Heart left ventricle (tissue), 16 donors: ENCODE measurements around the gene CDK19. TPM values are rescaled to one million over a fixed set of nuclear protein-coding genes. Genes with fewer than 3 reads are reported as not detected.
"Not testable (repeated sequence)": the region's sequence is repeated elsewhere in the genome, so short reads cannot be mapped to it uniquely, and the experiment has no call there.

ENCODE experiments used
- ATAC-seq, 4 donors: fragments of 200-7000 bp; cut with Tn5 transposase; one replicate each; pipeline ENCODE4 v1.9.1; 2020 to 2022; ENCODE audit warnings: moderate library complexity in 4 of 4, mild to moderate bottlenecking in 3 of 4, moderate number of reproducible peaks in 1 of 4
- DNase-seq, 5 donors: peaks; one replicate each; pipeline ENCODE4 v3.0.0-alpha.2; 2020
- H3K27ac ChIP-seq, 12 donors: fragments of 200-600 bp; sonication (generic) in 4 of 12; one replicate each; pipeline versions ENCODE4 v1.5.0 to v1.8.0; 2016 to 2022; ENCODE audit warnings: mild to moderate bottlenecking in 2 of 12
- H3K27me3 ChIP-seq, 9 donors: fragments of 200-600 bp; sonication (generic) in 2 of 9; one replicate each; pipeline versions ENCODE4 v1.5.1 to v1.8.0; 2016 to 2022; ENCODE audit warnings: mild to moderate bottlenecking in 3 of 9
- H3K36me3 ChIP-seq, 9 donors: fragments of 200-600 bp; sonication (generic) in 2 of 9; one replicate each; pipeline versions ENCODE4 v1.5.0 to v1.8.0; 2018 to 2022; ENCODE audit warnings: mild to moderate bottlenecking in 2 of 9
- H3K4me1 ChIP-seq, 12 donors: fragments of 200-600 bp; sonication (generic) in 4 of 12; one replicate each; pipeline versions ENCODE4 v1.5.0 to v1.8.0; 2016 to 2022; ENCODE audit warnings: mild to moderate bottlenecking in 3 of 12
- H3K4me3 ChIP-seq, 12 donors: fragments of 200-600 bp; sonication (generic) in 4 of 12; one replicate each; pipeline versions ENCODE4 v1.5.0 to v1.8.0; 2017 to 2022; ENCODE audit warnings: mild to moderate bottlenecking in 9 of 12, moderate library complexity in 4 of 12
- H3K9me3 ChIP-seq, 12 donors: fragments of 200-600 bp; sonication (generic) in 4 of 12; one replicate each; pipeline versions ENCODE4 v1.5.0 to v1.8.0; 2016 to 2022; ENCODE audit warnings: mild to moderate bottlenecking in 1 of 12
- POLR2A ChIP-seq, 2 donors: fragments of 450-650 bp; IDR thresholded peaks; one replicate each; pipeline ENCODE4 v1.6.1; 2017; ENCODE audit warnings: antibody characterized with exemption in 2 of 2, mild to moderate bottlenecking in 2 of 2, moderate library complexity in 2 of 2
- WGBS, 4 donors: extraction: QIAGEN DNeasy Blood & Tissue Kit in 2 of 4; methylation state at CpG; one replicate each; pipeline versions ENCODE4 v1.1.5 to v1.1.7; 2013 to 2018; 5-methylcytosine and 5-hydroxymethylcytosine counted together
- intact Hi-C, 10 donors: fragments of 100-400 bp; cut with DNase I; formaldehyde crosslinking; loops; one replicate each; pipeline versions ENCODE4 v1.11.1 to v1.14.2; 2022
- polyA plus RNA-seq, 2 donors: library from polyadenylated mRNA; stranded (reverse); fragments of 200-250 nt; gene quantifications; one replicate each; pipeline ENCODE4 v1.2.3, GENCODE V29; 2013
- total RNA-seq, 9 donors: library from RNA; depleted of rRNA in 2 of 9; stranded (reverse); fragments of >200 nt in 2 of 9; fragmentation: NEBNext Ultra II Directional in 3 of 9; extraction: Animal tissue kit (Norgen Biotek cat#: 25700) in 3 of 9; gene quantifications; one replicate each; pipeline versions ENCODE4 v1.1.0 to v1.2.4, GENCODE V29; 2016 to 2023
- TF ChIP-seq, protein P1 (sequence below), 12 donors: fragments of 200-600 bp; sonication (generic) in 4 of 12; IDR thresholded peaks; one replicate each; pipeline versions ENCODE4 v1.5.0 to v1.8.0; 2018 to 2022; ENCODE audit warnings: antibody characterized with exemption in 12 of 12, mild to moderate bottlenecking in 5 of 12
- donor health status: ischemic (EF 13 %, LVEDD 7.1; RV severe dilation, severe dysfunction).
- donor health status: healthy with polysubstance abuse.
- donor health status: DM: no; HTN: yes; CAD: no.
- donor health status: DM: no; HTN: no; CAD: no.
- donor health status: ischemic (EF 25% LVEDD 6.9; RV normal size, moderate dysfunction).
- donor health status: ischemic (EF 25% LVEDD 5.7; RV mildly dilated, moderate dysfunction).
- donor health status: healthy.
- donor health status: DM: yes; HTN: yes; CAD: no.
- donor health status: ischemic (EF 35%, LVEDD 5.7; RV mildly dilated, moderate dysfunction).
- donor health status: nonischemic (EF 11% LVEDD 7.7; RV severe dilation, severe dysfunction).
- donor health status: DM: yes; HTN: yes; CAD: no.
- donor health status: PGD.
- donor health status: ischemic (EF 29% LVEDD 5.4; RV normal size, mild dysfunction).
- donor health status: nonischemic (EF 23%, LVEDD 6.1; RV moderate dilation, normal function).

CDK19 gene
- total and polyA plus RNA-seq, 11 donors, result 3.8 to 16.3 (median 8.3) TPM

DNA sequence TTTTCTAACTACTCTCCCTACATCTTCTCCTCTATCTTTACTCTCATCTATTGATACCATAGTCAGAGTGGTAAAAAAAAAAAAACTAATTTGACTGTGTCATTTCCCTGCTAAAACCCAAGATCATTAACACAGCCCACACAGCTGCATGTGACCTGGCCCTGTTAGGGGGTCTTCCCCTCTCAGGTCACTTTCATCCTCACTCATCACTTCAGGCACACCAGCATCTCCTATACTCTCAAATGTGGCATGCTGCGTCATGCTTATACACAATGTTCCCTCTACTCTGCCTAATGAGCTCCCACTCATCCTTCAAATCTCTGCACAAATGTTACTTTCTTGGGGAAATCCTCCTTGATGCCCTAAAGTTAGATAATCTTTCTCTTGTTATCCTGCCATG is 86.8 kb downstream of the CDK19 start:
- H3K36me3 ChIP-seq, result peaks cover 0 to 7% (median 0%) of the 10 kb centered on the region in 9 donors
- no peaks in the 10 kb centered on the region for H3K27me3 ChIP-seq
- WGBS, 4 donors, result 97 to 100% (median 99%) methylated on average over 1 of the region's 1 CpG
- no peak overlapping the region for H3K27ac ChIP-seq
- no peaks in the 10 kb centered on the region for H3K9me3 ChIP-seq
- DNase-seq, result no peak
- intact Hi-C loops, result no loop called here
- H3K4me1 ChIP-seq, result peaks cover 0 to 5% (median 0%) of the 10 kb centered on the region in 12 donors
- no peak for TF ChIP-seq POLR2A (IDR thresholded peaks at IDR 0.05)
- TF ChIP-seq, protein P1, sequence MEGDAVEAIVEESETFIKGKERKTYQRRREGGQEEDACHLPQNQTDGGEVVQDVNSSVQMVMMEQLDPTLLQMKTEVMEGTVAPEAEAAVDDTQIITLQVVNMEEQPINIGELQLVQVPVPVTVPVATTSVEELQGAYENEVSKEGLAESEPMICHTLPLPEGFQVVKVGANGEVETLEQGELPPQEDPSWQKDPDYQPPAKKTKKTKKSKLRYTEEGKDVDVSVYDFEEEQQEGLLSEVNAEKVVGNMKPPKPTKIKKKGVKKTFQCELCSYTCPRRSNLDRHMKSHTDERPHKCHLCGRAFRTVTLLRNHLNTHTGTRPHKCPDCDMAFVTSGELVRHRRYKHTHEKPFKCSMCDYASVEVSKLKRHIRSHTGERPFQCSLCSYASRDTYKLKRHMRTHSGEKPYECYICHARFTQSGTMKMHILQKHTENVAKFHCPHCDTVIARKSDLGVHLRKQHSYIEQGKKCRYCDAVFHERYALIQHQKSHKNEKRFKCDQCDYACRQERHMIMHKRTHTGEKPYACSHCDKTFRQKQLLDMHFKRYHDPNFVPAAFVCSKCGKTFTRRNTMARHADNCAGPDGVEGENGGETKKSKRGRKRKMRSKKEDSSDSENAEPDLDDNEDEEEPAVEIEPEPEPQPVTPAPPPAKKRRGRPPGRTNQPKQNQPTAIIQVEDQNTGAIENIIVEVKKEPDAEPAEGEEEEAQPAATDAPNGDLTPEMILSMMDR (IDR thresholded peaks at IDR 0.05), result no peak
- no peak overlapping the region for H3K4me3 ChIP-seq
- no peak for ATAC-seq

DNA sequence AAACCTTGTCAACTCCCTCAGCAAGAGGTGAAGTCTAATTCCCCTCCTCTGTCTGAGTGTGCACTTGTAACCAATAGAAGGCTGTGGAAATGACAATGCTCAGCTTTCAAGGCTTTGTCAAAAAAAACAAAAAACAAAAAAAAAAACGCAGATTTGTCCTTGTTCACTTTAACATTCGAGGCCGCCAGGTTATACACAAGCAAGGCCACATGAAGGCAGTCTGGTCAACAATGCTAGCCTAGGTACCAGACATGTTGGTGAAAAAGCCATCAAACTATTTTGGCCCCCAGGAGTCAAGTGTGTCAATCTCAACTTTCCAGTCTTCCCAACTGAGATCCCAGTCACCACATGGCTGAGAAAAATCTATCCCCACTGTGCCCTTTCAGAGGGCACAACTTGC is 92.3 kb downstream of the CDK19 start:
- H3K4me3 ChIP-seq, result no peak overlapping the region
- ATAC-seq, result no peak
- WGBS, 4 donors, result 87 to 96% (median 92%) methylated on average over 3 of the region's 3 CpGs
- DNase-seq, result no peak
- H3K9me3 ChIP-seq, result no peaks in the 10 kb centered on the region
- TF ChIP-seq, protein P1 (IDR thresholded peaks at IDR 0.05), result no peak
- no peak for TF ChIP-seq POLR2A (IDR thresholded peaks at IDR 0.05)
- peaks cover 0 to 7% (median 0%) of the 10 kb centered on the region in 9 donors for H3K36me3 ChIP-seq
- no peak overlapping the region for H3K27ac ChIP-seq
- no peaks in the 10 kb centered on the region for H3K27me3 ChIP-seq
- intact Hi-C loops, result no loop called here
- H3K4me1 ChIP-seq, result no peaks in the 10 kb centered on the region

DNA sequence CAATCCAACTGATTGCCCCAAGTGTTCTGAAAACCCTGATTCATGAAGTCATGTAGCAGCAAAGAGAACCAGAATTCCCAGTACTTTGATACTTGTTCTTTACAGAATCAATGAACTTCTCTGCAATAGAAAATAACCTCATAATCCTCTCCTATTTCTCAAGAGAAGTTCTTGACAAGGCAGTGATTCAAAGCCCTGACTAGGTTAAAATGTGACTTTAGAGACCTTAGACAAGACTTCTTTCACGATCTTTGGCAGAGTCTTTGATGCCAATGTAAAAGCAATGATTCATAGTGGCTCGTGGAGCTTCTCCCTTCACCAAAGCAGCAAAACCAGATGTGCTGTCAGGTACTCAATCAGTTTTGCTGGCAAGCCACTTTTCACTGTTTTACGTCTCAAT is 95.2 kb downstream of the CDK19 start:
- no peak for ATAC-seq
- H3K27ac ChIP-seq, result no peak overlapping the region
- no peaks in the 10 kb centered on the region for H3K9me3 ChIP-seq
- no peaks in the 10 kb centered on the region for H3K4me1 ChIP-seq
- peaks cover 0 to 7% (median 0%) of the 10 kb centered on the region in 9 donors for H3K36me3 ChIP-seq
- intact Hi-C loops, result no loop called here
- no peak for TF ChIP-seq POLR2A (IDR thresholded peaks at IDR 0.05)
- TF ChIP-seq, protein P1 (IDR thresholded peaks at IDR 0.05), result no peak
- no peak for DNase-seq
- H3K27me3 ChIP-seq, result no peaks in the 10 kb centered on the region
- no peak overlapping the region for H3K4me3 ChIP-seq
- 87 to 96% (median 94%) methylated on average over 3 of the region's 3 CpGs for WGBS, 4 donors

DNA sequence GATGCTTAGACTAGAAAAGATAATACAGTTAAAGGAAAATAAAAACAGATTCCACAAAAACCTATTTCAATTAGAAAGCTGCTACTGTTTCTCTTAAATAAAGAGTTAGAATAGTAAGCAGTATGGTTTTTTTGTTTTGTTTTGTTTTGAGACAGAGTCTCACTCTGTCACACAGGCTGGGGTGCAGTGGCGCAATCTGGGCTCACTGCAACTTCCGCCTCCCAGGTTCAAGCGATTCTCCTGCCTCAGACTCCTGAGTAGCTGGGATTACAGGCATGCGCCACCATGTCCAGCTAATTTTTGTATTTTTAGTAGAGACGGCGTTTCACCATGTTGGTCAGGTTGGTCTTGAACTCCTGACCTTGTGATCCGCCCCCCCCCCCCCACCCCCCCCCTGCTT is 95.7 kb downstream of the CDK19 start:
- DNase-seq, H3K36me3 ChIP-seq, H3K4me1 ChIP-seq, H3K27ac ChIP-seq, H3K9me3 ChIP-seq, intact Hi-C loops, H3K4me3 ChIP-seq, H3K27me3 ChIP-seq, ATAC-seq: not testable (repeated sequence)
- 95 to 98% (median 96%) methylated on average over 7 of the region's 7 CpGs for WGBS, 4 donors

DNA sequence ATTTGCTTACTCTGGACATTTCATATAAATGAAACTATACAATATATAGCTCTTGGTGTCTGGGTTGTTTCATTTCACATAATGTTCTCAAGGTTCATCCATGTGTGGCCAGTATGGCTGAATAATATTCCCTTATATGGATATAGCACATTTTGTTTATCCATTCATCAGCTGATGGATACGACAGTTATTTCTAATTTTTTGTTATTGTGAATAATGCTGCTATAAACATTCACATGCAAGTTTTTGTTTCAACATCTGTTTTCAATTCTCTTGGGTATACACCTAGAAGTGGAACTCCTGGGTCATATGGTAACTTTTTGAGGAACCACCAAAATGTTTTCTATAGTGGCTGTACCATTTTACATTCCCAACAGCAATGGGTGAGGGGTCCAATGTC is 101.1 kb downstream of the CDK19 start:
- TF ChIP-seq, protein P1 (IDR thresholded peaks at IDR 0.05), result no peak
- TF ChIP-seq POLR2A (IDR thresholded peaks at IDR 0.05), result no peak
- WGBS, 4 donors, result 95 to 98% (median 98%) methylated on average over 1 of the region's 1 CpG
- Histone ChIP-seq H3K36me3 (no peaks in the 10 kb centered on the region), H3K4me1 (no peaks in the 10 kb centered on the region), H3K27me3 (no peaks in the 10 kb centered on the region), H3K27ac (no peak overlapping the region), H3K4me3 (no peak overlapping the region), H3K9me3 (no peaks in the 10 kb centered on the region)
- intact Hi-C loops, result no loop called here
- no peak for DNase-seq
- ATAC-seq, result no peak
